GM12878 (cell line): ENCODE data around the gene EPB42.

Source experiments
- BCL11A ChIP-seq: IDR thresholded peaks from 2 replicates; pipeline ENCODE4 v1.6.1; 2011; ENCODE audit warnings: low read depth, low read length
- CBX3 ChIP-seq: fragments of 200-600 bp; sonication (generic); IDR thresholded peaks from 2 replicates; pipeline ENCODE4 v1.6.1; 2016; ENCODE audit warnings: low read depth, borderline replicate concordance
- HCFC1 ChIP-seq: fragments of 150-350 bp; IDR thresholded peaks from 2 replicates; pipeline ENCODE4 v1.6.1; 2014; ENCODE audit warnings: low read length
- MXI1 ChIP-seq: fragments of 150-350 bp; IDR thresholded peaks from 2 replicates; pipeline ENCODE4 v1.6.1; 2011; ENCODE audit warnings: low read depth, mild to moderate bottlenecking, inconsistent platforms, low read length, improper control_type of control experiment
- NFYA ChIP-seq: IDR thresholded peaks from 2 replicates; pipeline ENCODE4 v1.6.1; 2011; ENCODE audit warnings: low read depth, mild to moderate bottlenecking, low read length, improper control_type of control experiment, borderline replicate concordance
- POLR2A ChIP-seq: IDR thresholded peaks from 2 replicates; pipeline ENCODE4 v1.6.1; 2011; ENCODE audit warnings: low read depth, mild to moderate bottlenecking, low read length
- RBBP5 ChIP-seq: fragments of 200-600 bp; sonication (generic); conservative IDR thresholded peaks from 2 replicates; pipeline ENCODE4 v1.6.1; 2016
- SUZ12 ChIP-seq: fragments of 200-600 bp; sonication (generic); IDR thresholded peaks from one replicate; pipeline ENCODE4 v1.6.1; 2018; ENCODE audit warnings: antibody characterized with exemption, mild to moderate bottlenecking; ENCODE audit not compliant: unreplicated experiment
- ZNF217 ChIP-seq: fragments of 450-650 bp; IDR thresholded peaks from 2 replicates; pipeline ENCODE4 v1.6.1; 2017; ENCODE audit warnings: antibody characterized with exemption, mild to moderate bottlenecking
- ZZZ3 ChIP-seq: IDR thresholded peaks from 2 replicates; pipeline ENCODE4 v1.6.1; 2011; ENCODE audit warnings: low read depth; ENCODE audit not compliant: control insufficient read depth, insufficient read length
- TF ChIP-seq, protein P1 (sequence below), 3 experiments: IDR thresholded peaks in 2 of 3; conservative IDR thresholded peaks in 1 of 3; 2 replicates each; pipeline ENCODE4 v1.5.1; 2011; ENCODE audit warnings: low read depth in 3 of 3, low read length in 3 of 3, mild to moderate bottlenecking in 3 of 3, control low read depth in 2 of 3, moderate library complexity in 2 of 3, inconsistent platforms in 1 of 3, mixed read lengths in 1 of 3; ENCODE audit not compliant: control insufficient read depth in 2 of 3, insufficient read depth in 1 of 3; ENCODE audit errors: extremely low read depth in 1 of 3
- TF ChIP-seq, protein P2 (sequence below): IDR thresholded peaks from 2 replicates; pipeline ENCODE4 v1.6.1; 2011; ENCODE audit warnings: borderline replicate concordance, low read depth, mild to moderate bottlenecking, moderate library complexity, mixed read lengths, low read length; ENCODE audit not compliant: insufficient read depth; ENCODE audit errors: extremely low read length
- TF ChIP-seq, protein P3 (sequence below): fragments of 450-650 bp; IDR thresholded peaks from 2 replicates; pipeline ENCODE4 v1.6.1; 2018; ENCODE audit warnings: mild to moderate bottlenecking, low read depth, moderate library complexity; ENCODE audit not compliant: partially characterized antibody
- TF ChIP-seq, protein P4 (sequence below): IDR thresholded peaks from 2 replicates; pipeline ENCODE4 v1.6.1; 2012; ENCODE audit warnings: low read depth, low read length, improper control_type of control experiment

DNA sequence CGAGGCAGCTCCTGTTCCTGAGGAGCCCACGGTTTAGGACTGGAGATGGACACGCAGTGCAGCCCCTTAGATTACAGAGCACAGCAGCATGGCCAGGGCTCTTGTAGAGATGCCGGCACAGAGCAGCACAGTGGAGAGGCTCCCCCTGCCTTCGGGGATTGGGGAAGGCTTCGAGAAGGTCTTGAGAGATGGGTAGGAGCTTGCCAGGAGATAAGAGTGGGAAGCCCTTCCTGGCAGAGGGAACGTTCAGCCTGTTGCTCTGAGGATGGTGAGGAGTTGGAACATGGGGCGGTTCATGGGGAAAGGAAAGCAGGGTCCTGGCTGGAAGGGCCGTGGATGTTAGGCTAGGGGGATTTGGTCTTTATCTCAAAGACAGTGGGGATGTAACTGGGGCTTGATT is 10.0 kb downstream of the EPB42 start:
- TF ChIP-seq, protein P1, sequence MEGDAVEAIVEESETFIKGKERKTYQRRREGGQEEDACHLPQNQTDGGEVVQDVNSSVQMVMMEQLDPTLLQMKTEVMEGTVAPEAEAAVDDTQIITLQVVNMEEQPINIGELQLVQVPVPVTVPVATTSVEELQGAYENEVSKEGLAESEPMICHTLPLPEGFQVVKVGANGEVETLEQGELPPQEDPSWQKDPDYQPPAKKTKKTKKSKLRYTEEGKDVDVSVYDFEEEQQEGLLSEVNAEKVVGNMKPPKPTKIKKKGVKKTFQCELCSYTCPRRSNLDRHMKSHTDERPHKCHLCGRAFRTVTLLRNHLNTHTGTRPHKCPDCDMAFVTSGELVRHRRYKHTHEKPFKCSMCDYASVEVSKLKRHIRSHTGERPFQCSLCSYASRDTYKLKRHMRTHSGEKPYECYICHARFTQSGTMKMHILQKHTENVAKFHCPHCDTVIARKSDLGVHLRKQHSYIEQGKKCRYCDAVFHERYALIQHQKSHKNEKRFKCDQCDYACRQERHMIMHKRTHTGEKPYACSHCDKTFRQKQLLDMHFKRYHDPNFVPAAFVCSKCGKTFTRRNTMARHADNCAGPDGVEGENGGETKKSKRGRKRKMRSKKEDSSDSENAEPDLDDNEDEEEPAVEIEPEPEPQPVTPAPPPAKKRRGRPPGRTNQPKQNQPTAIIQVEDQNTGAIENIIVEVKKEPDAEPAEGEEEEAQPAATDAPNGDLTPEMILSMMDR (IDR thresholded peaks at IDR 0.05 in 2 of 3, conservative IDR thresholded peaks at IDR 0.05 in 1 of 3; ENCODE audit: control insufficient read depth in 2 of 3, extremely low read depth in 1 of 3, insufficient read depth in 1 of 3, low read depth in 3 of 3, low read length in 3 of 3) = no peak
- TF ChIP-seq HCFC1 (no peak), SUZ12 (no peak), CBX3 (no peak), NFYA (no peak), MXI1 (no peak), BCL11A (no peak), POLR2A (no peak), ZNF217 (no peak), RBBP5 (no peak), ZZZ3 (no peak)
- TF ChIP-seq, protein P2, sequence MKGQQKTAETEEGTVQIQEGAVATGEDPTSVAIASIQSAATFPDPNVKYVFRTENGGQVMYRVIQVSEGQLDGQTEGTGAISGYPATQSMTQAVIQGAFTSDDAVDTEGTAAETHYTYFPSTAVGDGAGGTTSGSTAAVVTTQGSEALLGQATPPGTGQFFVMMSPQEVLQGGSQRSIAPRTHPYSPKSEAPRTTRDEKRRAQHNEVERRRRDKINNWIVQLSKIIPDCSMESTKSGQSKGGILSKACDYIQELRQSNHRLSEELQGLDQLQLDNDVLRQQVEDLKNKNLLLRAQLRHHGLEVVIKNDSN = no peak
- TF ChIP-seq, protein P3, sequence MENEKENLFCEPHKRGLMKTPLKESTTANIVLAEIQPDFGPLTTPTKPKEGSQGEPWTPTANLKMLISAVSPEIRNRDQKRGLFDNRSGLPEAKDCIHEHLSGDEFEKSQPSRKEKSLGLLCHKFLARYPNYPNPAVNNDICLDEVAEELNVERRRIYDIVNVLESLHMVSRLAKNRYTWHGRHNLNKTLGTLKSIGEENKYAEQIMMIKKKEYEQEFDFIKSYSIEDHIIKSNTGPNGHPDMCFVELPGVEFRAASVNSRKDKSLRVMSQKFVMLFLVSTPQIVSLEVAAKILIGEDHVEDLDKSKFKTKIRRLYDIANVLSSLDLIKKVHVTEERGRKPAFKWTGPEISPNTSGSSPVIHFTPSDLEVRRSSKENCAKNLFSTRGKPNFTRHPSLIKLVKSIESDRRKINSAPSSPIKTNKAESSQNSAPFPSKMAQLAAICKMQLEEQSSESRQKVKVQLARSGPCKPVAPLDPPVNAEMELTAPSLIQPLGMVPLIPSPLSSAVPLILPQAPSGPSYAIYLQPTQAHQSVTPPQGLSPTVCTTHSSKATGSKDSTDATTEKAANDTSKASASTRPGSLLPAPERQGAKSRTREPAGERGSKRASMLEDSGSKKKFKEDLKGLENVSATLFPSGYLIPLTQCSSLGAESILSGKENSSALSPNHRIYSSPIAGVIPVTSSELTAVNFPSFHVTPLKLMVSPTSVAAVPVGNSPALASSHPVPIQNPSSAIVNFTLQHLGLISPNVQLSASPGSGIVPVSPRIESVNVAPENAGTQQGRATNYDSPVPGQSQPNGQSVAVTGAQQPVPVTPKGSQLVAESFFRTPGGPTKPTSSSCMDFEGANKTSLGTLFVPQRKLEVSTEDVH = no peak
- TF ChIP-seq, protein P4, sequence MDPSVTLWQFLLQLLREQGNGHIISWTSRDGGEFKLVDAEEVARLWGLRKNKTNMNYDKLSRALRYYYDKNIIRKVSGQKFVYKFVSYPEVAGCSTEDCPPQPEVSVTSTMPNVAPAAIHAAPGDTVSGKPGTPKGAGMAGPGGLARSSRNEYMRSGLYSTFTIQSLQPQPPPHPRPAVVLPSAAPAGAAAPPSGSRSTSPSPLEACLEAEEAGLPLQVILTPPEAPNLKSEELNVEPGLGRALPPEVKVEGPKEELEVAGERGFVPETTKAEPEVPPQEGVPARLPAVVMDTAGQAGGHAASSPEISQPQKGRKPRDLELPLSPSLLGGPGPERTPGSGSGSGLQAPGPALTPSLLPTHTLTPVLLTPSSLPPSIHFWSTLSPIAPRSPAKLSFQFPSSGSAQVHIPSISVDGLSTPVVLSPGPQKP = no peak
